Measurements from ENCODE around the gene PLAGL2. TPM values are rescaled to one million over a fixed set of nuclear protein-coding genes. Genes with fewer than 3 reads are reported as not detected.

The PLAGL2 gene
- total RNA-seq, 1 experiment from 2014 or later: 44.4 TPM

DNA sequence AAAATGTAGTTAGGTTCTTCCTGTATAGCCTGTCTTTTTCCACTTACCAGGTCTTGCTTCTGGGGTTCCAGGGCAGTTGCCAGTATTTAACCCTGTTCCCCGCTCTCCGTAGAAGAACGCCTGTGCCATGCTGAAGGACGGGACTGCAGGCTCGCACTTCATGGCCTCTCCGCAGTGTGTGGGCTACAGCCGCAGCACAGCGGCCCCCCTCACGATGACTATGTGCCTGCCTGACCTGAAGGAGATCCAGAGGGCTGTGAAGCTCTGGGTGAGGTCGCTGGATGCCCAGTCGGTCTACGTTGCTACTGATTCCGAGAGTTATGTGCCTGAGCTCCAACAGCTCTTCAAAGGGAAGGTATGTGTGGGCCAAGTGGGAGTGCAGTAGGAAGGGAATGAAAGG, 23.2 kb upstream of the PLAGL2 start:
- H3K27ac Mint-ChIP-seq: no peak overlapping the region
- H2AFZ ChIP-seq (ENCODE audit: low read length): no peak overlapping the region
- no peak overlapping the region for H2BK20ac ChIP-seq (ENCODE audit: low read depth, low read length, poor library complexity, severe bottlenecking)
- no peak overlapping the region for H3T11ph ChIP-seq (ENCODE audit: low read length)
- H4K91ac ChIP-seq (ENCODE audit: insufficient read length, low read depth, low read length): no peak overlapping the region
- no peaks in the 10 kb centered on the region for H3K79me1 ChIP-seq (ENCODE audit: insufficient read depth, low read depth, low read length, poor library complexity, severe bottlenecking)
- H2BK15ac ChIP-seq (ENCODE audit: low read depth, low read length): no peak overlapping the region
- no peak overlapping the region for H4K8ac ChIP-seq (replicated peaks; ENCODE audit: insufficient read length, low read depth, low read length)
- no CpG with 5 or more reads among the region's 13 CpGs for WGBS (ENCODE audit: extremely low coverage, insufficient read length, low lambda C conversion rate)
- no peak overlapping the region for H3K4me2 ChIP-seq (ENCODE audit: insufficient read depth, insufficient read length, low read length)
- H4K20me1 ChIP-seq (ENCODE audit: control insufficient read depth, insufficient read depth, insufficient read length): no peaks in the 10 kb centered on the region
- peaks cover 35 to 71% (median 67%) of the 10 kb centered on the region in 3 experiments; a peak in 6 of 7 replicates for H3K36me3 Mint-ChIP-seq (ENCODE audit: insufficient read depth in 1 of 3, low read depth in 3 of 3)
- no peak overlapping the region for H3K14ac ChIP-seq (ENCODE audit: insufficient read depth, low read length)
- no peak overlapping the region for H2BK120ac ChIP-seq (ENCODE audit: low read depth, low read length, poor library complexity, severe bottlenecking)
- H3K18ac ChIP-seq (ENCODE audit: insufficient read length, low read depth, low read length): no peak overlapping the region
- TF ChIP-seq, protein P1, sequence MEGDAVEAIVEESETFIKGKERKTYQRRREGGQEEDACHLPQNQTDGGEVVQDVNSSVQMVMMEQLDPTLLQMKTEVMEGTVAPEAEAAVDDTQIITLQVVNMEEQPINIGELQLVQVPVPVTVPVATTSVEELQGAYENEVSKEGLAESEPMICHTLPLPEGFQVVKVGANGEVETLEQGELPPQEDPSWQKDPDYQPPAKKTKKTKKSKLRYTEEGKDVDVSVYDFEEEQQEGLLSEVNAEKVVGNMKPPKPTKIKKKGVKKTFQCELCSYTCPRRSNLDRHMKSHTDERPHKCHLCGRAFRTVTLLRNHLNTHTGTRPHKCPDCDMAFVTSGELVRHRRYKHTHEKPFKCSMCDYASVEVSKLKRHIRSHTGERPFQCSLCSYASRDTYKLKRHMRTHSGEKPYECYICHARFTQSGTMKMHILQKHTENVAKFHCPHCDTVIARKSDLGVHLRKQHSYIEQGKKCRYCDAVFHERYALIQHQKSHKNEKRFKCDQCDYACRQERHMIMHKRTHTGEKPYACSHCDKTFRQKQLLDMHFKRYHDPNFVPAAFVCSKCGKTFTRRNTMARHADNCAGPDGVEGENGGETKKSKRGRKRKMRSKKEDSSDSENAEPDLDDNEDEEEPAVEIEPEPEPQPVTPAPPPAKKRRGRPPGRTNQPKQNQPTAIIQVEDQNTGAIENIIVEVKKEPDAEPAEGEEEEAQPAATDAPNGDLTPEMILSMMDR (conservative IDR thresholded peaks at IDR 0.05): no peak
- H3K9me3 Mint-ChIP-seq: no peaks in the 10 kb centered on the region
- H3K27me3 ChIP-seq (ENCODE audit: insufficient read depth, low read length): no peaks in the 10 kb centered on the region
- no peaks in the 10 kb centered on the region for H3K23me2 ChIP-seq (ENCODE audit: insufficient read length, low read depth, low read length, poor library complexity, severe bottlenecking)
- H3K9me3 ChIP-seq (ENCODE audit: control insufficient read depth, low read depth, low read length): no peaks in the 10 kb centered on the region
- no peak overlapping the region for H3K27ac ChIP-seq (ENCODE audit: insufficient read length, low read depth, low read length)
- H3K79me2 ChIP-seq (ENCODE audit: insufficient read depth, low read length): no peaks in the 10 kb centered on the region
- no peak overlapping the region for H3K4me3 Mint-ChIP-seq
- no peaks in the 10 kb centered on the region; the same call in 1 of the 2 replicates for H3K27me3 Mint-ChIP-seq (ENCODE audit: low read depth)
- H3K4me1 Mint-ChIP-seq: no peaks in the 10 kb centered on the region
- H2BK5ac ChIP-seq (ENCODE audit: insufficient read length, low read length): no peak overlapping the region
- H3K23ac ChIP-seq (ENCODE audit: insufficient read length, low read depth, low read length): no peak overlapping the region
- no peak overlapping the region for H3K4ac ChIP-seq (ENCODE audit: low read depth, low read length)
- H2BK12ac ChIP-seq (ENCODE audit: insufficient read length, low read depth, low read length): no peak overlapping the region
- H3K9ac ChIP-seq (ENCODE audit: extremely low read depth, insufficient read length, low read length): no peak overlapping the region
- DNase-seq: no peak
- H3K56ac ChIP-seq (ENCODE audit: insufficient read length, low read depth, low read length): no peak overlapping the region
- H2AK5ac ChIP-seq (ENCODE audit: insufficient read length, low read length): no peak overlapping the region
- H3K4me1 ChIP-seq (ENCODE audit: insufficient read depth, low read length): no peaks in the 10 kb centered on the region
- H4K5ac ChIP-seq (ENCODE audit: insufficient read length, low read depth, low read length): no peak overlapping the region

Measured in H9 (cell line).